ENCODE measurements around the gene RPAIN.
"Not testable (repeated sequence)": the region's sequence is repeated elsewhere in the genome, so short reads cannot be mapped to it uniquely, and the experiment has no call there.

RPAIN gene

DNA sequence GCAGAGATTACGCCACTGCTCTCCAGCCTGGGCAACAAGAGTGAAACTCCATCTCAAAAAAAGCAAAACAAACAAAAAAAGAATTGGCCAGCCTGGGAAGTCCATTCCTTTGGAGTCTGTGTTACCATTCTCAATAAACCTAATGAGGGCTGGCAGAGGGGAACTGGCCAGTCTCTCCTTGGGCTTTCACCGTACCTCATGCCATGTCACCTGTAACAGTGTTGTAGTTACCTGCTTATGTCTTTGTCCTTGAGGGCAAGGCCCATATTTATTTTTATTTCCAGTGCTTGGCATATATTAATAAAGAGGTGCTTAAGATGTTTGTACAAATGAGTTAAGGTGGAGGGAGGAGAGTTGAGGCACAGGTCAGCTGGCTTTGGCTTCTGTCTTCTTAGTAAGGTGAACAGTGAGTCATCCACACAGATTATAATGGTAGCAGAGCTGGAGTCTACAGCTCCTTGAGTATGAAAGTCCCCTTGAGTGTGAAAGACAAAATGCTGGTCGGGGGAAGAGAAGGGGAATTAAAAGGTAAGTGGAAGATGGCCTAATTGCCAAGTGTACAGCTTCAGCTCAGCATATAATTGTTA is 10.5 kb downstream of the RPAIN start:
- DNase-seq = no peak

DNA sequence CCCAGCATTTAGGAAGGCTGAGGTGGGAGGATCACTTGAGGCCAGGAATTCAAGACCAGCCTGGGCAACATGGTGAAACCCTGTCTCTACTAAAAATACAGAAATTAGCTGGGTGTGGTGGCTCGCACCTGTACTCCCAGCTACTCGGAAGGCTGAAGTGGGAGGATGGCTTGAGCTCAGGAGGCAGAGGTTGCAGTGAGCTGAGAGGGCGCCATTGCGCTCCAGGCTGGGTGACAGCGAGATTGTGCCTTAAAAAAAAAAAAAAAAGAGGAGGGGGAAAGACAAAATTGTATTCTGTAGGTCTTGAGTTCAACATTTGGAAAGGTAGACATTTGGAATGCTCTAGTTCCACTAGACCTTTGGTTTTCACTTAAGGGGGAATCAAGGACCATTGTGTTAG is 11.3 kb downstream of the RPAIN start:
- not testable (repeated sequence) for DNase-seq

DNA sequence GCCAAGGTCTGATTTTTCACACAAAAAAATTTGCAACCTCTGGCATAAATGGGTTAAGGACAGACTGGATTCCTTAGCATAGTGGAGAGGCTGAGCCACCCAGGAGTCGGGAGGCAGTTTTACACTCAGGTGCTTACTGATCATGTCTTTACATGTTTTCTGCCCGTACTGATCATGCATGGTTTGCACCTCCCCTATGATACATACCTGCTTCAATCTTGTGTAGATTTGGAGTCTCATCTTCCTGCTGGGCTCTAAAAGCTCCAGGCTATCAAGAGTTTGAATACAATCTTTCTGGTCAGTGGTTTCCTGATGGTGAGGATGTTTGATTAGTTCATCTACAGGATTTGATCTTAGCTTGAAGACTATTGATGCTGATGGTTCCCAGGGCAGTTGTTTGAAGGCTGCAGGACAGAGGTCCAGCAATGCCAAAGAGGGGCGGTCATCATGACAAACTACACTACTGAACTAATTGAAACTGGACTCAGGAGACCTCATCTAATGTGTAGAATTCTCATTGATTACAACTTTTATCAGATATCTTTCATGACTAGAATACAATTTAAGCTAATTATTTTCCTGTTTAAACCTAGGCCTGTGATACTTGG is 12.1 kb downstream of the RPAIN start:
- DNase-seq = no peak

DNA sequence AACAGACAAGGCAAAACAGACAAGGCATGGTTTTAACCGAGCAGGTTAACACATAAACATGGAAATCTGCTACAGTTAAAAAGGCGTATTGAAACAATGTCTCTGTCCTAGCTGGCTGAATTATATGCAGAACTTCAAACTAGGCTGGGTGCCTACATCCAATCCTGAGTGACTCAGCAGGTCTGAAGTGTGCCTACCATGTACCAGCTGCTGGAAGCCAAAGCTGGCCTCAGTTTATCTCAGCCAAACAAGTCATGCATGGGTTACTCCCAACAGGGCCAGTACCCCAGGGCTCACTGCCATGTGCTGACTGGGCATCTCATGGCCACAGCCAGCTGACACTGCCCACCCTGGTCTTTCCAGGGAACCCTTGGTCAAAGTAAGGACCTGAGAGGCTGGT is 15.0 kb downstream of the RPAIN start:
- DNase-seq = no peak

DNA sequence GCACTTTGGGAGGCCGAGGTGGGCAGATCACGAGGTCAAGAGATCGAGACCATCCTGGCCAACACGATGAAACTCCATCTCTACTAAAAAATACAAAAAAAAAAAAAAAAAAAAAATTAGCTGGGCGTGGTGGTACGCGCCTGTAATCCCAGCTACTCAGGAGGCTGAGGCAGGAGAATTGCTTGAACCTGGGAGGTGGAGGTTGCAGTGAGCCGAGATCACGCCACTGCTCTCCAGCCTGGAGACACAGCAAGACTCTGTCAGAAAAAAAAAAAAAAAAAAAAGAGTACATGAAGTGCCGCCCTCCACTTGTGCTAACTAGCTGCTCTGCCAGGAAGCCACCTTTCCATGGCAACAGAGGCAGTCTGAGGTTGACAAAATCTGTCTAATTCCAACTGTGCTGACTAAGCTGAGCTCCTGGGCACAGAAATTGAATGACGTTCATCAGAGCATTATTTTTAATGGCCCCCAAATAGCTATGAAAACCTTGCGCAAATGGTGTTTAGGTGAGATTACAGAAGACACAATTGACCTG is 15.9 kb downstream of the RPAIN start:
- DNase-seq = not testable (repeated sequence)

DNA sequence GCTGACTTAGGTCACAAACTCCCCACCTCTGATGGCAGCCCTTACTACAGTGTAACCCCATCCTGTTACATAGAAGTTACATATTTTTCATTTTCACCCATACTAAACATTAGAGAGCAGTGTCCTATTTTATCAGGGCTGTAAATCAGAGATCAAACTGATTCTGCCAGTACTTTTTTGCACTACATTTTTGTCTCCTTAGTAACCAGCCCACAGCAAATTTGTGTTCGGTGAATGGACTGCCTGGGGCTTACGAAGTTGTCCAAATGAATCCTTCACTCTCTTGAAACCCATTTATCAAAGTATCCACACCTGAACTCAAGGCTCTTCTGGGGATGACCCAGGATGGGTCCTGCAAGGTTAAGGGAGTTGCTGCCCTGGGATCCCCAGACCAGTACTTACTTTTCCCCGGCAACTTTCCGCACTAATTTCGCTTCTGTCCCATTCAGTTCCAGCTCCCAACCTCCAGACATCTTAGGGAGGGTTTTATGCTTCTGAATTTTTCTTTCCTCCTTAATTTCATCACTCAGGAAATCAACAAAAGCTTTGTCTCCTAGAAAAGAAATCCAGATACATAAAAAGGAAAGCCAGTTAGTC is 17.8 kb downstream of the RPAIN start:
- DNase-seq = no peak

DNA sequence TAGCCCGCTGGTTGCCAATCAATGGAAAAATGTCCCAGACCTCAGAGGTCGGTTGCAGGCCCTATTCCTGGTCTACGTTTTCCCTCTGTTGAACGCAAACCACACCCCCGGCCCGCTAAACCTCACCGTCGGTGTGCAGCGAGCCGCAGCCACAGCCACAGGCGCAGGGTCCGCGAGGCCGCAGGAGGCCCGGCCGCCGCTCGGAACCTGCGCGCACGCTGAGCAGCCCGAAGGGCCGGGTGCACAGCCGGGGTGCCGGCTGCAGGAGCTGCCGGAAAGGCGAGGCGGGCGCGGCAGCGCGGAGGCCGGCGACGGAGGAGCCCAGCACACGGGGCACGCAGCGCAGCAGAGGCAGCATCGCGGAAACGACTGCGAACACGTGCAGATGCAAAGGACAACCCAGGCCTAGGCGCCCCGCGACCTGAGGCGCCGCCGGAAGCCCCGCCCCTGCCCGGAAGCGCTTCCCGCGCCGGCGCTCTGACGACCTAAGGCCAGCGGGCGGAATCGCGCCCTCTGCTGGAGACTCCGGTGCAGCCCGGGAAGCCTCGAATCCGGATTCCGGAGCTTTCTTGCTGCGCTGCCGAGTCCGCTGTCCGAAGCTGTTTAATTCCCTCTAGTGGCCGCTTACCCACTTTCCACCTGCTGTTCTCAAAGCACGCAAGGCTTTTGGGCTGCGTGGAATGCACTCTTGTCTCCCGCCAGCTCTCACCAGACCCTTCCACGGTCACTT is 18.9 kb downstream of the RPAIN start, which contains the start of gene C1QBP:
C1QBP (minus strand) TSS at position 440 of the 730 bp plus-strand sequence; CDS start at position 358, 82 bp downstream.
- peak; percentile 91 for DNase-seq

DNA sequence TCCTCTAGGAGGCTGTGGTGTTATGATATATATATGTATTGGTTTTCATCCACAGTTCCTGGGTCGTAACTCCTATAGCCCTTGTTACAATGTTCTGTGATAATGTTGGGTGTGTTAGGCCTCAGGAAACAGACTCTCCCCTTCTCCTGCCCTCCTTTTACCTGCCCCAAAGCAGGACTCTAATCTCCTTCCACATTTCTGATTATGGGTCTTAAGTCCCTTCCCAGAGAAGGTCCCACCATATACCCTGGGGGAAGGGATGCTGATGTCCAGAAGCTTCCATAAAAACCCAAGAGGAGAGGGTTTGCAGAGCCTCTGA is 19.4 kb downstream of the RPAIN start:
- DNase-seq = no peak

DNA sequence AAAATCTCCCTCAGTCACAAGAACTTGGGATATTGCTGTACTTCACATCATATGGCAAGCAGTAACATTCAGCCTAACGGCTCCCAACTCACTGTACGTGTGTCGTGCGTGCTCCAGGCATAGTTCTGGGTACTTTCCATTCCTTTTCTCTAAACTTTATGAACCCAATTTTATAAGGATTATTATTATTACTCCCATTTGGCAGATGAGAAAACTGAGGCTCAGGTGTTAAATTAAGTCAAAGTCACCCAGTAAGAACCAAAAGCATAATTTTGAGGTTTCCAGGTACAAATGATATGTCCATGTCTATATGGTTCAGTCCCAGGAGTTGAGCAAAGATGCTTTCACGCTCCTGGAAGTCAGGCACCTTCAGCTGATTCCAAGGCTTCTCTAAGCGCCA is 23.7 kb downstream of the RPAIN start:
- DNase-seq = no peak

DNA sequence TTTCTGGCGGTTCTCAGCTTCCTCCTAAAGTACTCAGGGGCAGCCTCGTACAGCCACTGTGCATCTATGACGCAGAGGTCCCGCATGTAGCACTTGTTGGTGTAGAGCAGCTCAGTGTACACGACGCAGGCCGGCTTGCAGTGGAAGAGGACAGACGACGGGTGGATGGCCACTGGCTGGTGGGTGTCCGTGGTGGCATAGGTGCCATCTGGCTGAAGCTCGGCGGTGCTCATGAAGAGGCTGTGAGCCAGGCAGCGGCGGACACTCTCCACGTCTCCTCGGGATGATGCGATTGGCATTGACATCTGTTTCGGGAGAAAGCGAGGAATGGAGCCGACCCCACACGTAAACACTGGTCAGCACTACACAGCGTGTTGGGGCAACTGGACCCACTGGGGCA is 24.2 kb downstream of the RPAIN start:
- no peak for DNase-seq

DNA sequence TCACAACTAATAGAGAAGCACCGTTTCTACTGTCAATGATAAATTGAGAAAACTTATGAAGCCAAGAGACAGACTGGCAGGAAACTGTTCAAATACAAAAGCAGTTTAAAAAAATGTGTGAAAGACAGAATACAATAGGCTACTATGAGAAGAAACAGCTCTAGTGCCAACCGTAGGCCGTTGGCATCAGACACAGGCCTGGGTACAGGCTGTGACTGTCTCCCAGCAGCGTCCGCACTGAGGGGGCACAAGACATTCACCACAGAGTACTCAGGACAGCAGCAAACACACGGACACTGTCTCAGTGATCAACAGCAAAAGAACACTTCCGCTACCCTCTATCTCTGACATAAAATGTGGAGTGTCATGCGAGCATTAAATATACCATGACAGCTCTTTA is 26.8 kb downstream of the RPAIN start:
- no peak for DNase-seq

DNA sequence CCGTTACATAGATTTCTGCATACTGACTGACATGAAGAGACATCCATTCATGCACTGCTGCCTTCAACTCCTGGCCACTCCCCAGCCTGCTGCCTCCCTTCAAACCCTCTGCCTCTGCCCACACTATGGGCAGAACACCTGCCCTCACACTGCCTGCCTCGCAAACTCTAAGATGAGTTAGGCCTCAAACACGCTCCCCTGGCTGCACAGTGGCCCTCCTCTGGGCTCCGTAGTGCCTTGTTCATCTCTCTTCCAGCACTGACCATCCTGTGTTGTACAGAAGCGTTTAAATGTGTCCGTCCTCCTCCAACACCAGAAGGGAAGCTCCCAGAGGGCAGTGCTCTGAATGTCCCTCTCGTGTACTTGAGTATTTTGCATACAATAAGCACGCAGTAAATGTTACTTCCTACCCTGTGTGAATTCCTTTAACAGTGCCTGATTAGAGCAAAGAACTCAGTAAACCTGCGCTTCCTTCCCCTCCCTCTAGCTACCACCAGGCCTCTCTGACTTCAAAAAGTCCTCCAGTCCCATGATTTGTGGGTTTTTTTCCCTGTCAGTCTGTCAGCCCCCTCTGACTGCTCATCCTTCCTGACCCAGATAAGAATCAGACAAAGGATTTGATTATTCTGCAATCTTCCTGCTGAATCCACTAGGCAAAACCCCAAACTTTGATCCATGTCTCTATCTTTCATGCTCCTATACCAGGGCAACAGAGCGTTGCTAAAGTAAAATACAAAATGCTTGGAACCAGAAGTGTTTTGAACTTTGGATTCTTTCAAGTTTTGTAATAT is 44.9 kb downstream of the RPAIN start:
- DNase-seq = no peak

DNA sequence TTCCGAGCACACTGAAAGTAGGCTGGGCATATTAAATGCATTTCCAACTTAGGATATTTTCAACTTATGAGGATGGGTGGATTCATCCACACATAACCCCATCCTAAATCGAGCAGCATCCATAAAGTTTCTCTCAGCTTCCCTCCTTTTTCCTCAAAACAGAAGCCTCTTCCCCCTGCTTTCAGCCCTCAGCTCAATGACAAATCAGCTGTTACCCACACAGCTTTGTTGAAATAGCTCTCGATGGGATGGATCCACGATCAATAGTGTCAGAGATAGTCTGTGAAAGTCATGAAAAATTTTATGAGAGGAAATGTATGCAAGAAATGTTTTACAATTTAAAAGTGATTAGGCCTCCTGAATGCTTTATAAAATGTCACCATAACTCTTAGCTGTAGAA is 46.3 kb downstream of the RPAIN start:
- no peak for DNase-seq

DNA sequence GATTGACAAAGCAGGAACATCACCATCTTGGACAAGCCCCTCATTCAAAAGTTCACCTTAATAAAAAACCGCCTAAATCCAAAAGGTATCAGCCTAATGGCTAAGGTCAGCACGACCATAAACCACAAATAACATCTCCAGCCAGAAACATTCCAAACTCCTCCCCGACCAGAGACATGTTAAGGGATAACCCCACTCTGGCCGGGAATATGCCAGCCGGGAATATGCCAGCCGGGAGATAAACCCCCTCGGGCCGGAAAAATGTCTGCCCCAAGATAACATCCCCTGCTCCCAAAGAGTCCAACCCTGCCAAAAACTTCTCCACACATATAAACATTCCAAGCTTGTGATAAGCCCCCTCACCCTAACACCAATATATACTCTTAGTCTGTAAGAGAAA is 47.4 kb downstream of the RPAIN start:
- DNase-seq = no peak

DNA sequence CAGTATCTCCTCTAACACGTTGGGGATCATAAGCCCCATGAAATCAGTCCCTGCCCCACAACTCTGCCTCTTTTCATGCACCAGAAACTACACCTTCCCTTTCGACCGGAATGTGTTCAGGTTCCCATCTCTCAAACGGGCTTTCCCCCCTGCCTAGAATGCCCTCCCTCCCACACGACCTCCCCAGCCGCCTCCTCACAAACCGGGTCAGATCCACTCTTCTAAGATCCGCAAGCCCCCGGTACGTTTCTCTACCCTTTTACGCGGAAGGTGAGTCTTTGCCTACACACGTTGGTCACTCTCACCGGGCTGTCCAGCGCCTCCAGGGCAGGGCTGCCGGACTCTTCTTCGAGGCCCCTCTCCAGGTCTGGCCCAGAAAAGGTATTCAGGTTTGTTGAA is 48.1 kb downstream of the RPAIN start:
- DNase-seq = no peak

DNA sequence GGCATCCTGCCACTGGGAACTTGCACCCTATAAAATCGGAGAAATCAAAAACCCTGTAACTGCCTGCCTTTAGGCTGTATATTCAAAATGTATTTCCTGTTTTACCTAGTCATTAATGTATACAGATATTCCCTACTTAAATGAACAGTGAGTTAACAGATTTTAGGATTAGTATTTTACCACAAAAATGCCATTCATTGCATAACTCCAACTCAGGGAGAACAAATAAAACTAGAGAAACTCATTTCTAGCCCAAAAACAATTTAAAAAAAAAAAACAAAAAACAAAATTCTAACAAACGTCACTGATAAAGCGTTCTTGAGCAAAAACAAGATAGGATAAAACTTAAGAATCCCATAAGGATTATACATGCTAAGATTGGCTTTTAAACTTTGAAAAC is 52.5 kb downstream of the RPAIN start:
- no peak for DNase-seq

DNA sequence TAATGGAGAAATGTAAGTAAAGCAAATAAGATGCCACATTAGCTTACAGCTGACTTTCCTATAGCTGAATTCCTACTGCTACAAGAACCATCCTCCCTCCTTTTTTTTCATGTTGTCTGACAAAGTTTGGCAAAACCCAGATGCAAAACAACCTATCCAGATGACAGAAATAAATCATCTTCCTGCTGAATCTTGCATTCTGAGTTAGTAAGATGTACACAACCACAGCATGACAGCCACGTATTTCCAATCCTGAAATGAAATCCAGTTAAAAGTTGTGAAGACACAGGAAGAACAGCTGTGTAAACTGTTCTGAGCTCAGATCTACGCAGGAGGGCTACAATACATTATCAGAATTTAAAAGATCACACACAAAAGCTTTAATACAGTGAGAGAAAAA is 53.9 kb downstream of the RPAIN start:
- no peak for DNase-seq

DNA sequence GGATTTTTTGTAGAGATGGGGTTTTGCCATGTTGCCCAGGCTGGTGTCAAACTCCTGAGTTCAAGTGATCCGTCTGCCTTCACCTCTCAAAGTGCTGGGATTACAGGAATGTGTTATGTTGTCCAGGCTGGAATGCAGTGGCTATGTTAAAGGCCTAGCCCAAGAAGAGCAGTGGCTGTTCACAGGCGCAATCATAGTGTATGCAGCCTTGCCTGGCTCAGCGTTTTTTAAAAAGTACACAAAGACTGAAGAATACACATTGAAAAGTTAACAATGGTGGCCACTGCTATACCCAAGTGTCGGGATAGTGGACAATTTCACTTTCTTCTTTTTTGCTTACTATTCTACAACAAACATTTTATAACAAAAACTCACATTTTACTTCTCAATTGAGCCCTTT is 59.0 kb downstream of the RPAIN start:
- no peak for DNase-seq

DNA sequence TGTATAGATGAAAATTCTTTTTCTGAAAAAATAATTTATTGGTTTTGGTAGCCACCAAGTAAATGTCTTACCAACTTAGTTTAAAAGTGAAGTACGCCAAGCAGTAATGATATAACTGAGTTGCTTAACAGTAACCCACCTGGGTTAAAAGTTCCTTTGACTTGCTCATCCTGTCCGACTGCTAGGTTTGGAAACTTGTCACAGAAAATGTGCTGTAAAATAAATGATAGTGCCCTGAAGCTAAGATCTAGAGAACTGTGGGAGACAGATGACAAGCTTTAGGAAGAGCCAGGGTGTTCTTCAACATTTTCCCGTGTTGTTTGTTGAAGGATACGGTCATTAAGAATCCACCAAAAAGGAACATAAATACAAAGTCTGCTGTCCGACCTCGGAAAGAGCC is 61.0 kb downstream of the RPAIN start:
- no peak for DNase-seq

DNA sequence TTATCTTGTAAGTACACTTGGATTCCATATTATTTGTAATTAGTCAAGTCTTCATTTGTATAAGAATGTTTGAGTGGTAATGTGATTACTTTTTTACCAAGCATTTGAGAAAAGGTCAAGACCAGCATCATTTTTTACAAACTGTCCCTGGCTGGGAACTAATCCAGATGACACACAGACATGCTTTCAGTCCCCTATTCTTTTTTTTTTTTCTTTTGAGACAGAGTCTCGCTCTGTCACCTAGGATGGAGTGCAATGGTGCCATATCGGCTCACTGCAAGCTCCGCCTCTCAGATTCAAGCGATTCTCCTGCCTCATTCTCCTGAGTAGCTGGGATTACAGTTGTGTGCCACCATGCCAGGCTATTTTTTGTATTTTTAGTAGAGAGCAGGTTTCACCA is 61.5 kb downstream of the RPAIN start:
- no peak for DNase-seq
